Neural progenitor cell (in vitro differentiated cells): ENCODE data around the gene PTPN5.

Experiments used
- CTCF ChIP-seq: fragments of 200-600 bp; sonication (generic); IDR thresholded peaks from 2 replicates; pipeline ENCODE4 v1.5.1; 2017; ENCODE audit warnings: antibody characterized with exemption, mild to moderate bottlenecking
- EZH2phosphoT487 ChIP-seq: fragments of 200-600 bp; sonication (generic); IDR thresholded peaks from 2 replicates; pipeline ENCODE4 v1.6.1; 2017; ENCODE audit warnings: antibody characterized with exemption

GRCh38 chr11:18731949-18732821, 59.4 kb downstream of the PTPN5 start:
- TF ChIP-seq CTCF (peak; percentile 97), EZH2phosphoT487 (no peak)
